ENCODE measurements around the gene SUN1. TPM values are rescaled to one million over a fixed set of nuclear protein-coding genes. Genes with fewer than 3 reads are reported as not detected.

SUN1 gene
- total and polyA plus RNA-seq, 9 of the 15 experiments (the other 6 are each of a cell fraction or from before 2014, with no cell fraction given) = 36.8 to 132 (median 62.3) TPM

- no peak overlapping the region for H3K27ac ChIP-seq (ENCODE audit: extremely low read depth, low read depth, low read length)
- H4K20me1 ChIP-seq (replicated peaks; ENCODE audit: control insufficient read depth, insufficient read depth, low read length) = 0 out of 2 replicates have a peak, but pooled peaks cover 3% of the 10 kb centered on the region
- no peak overlapping the region for H2AFZ ChIP-seq (ENCODE audit: low read depth, low read length)
- FAIRE-seq (no peak), ATAC-seq (no peak), DNase-seq (ENCODE audit: extremely low read depth in 1 of 4, low spot score in 3 of 4) (no peak)
- H3K4me1 ChIP-seq (replicated peaks in 1 of 2; ENCODE audit: control insufficient read depth in 2 of 2, insufficient read depth in 2 of 2, low read length in 2 of 2) = peaks cover 9 to 22% of the 10 kb centered on the region in 2 experiments; a peak in 4 of 5 replicates
- peaks cover 4% of the 10 kb centered on the region for H3K9me1 ChIP-seq (ENCODE audit: control insufficient read depth, insufficient read depth, low read length)
- H3K9ac ChIP-seq (ENCODE audit: insufficient read depth in 1 of 2, low read depth in 2 of 2, low read length in 2 of 2) = no peak overlapping the region
- no TSS peak for BruUV-seq (replicated peaks)
- H3K9me3 ChIP-seq (replicated peaks; ENCODE audit: control insufficient read depth, insufficient read depth, low read depth, low read length) = no peaks in the 10 kb centered on the region
- WGBS (ENCODE audit: insufficient coverage, low coverage, missing lambda C conversion rate) = 97% methylated on average over 31 of the region's 32 CpGs
- TF ChIP-seq MCM7 (IDR thresholded peaks at IDR 0.05) (no peak), U2AF1 (optimal IDR thresholded peaks at IDR 0.05; ENCODE audit: low read depth, low read length) (no peak), ZNF707 (CRISPR knock-in tag; conservative IDR thresholded peaks at IDR 0.05) (no peak), KLF6 (CRISPR knock-in tag; IDR thresholded peaks at IDR 0.05; ENCODE audit: borderline replicate concordance) (no peak), ZNF778 (CRISPR knock-in tag; IDR thresholded peaks at IDR 0.05) (no peak), ZFP1 (CRISPR knock-in tag; IDR thresholded peaks at IDR 0.05) (no peak), CREB1 (IDR thresholded peaks at IDR 0.05) (no peak), CREB1 (CRISPR knock-in tag; IDR thresholded peaks at IDR 0.05) (no peak), HMGXB4 (CRISPR knock-in tag; IDR thresholded peaks at IDR 0.05) (no peak), ATF1 (CRISPR knock-in tag; IDR thresholded peaks at IDR 0.05) (no peak), ATF1 (tag; IDR thresholded peaks at IDR 0.05) (no peak), CREBBP (IDR thresholded peaks at IDR 0.05; ENCODE audit: low read depth, low read length) (no peak), ZC3H8 (IDR thresholded peaks at IDR 0.05) (no peak), KDM4B (IDR thresholded peaks at IDR 0.05; ENCODE audit: borderline replicate concordance in 2 of 2, low read depth in 1 of 2) (no peak), MEIS2 (IDR thresholded peaks at IDR 0.05; ENCODE audit: partially characterized antibody) (no peak)
- CTCF ChIA-PET (ENCODE audit: low intra/inter-chr PET ratio) = no interaction called here
- H3K4me2 ChIP-seq (ENCODE audit: insufficient read depth, low read length) = no peak overlapping the region
- POLR2A ChIA-PET = no interaction called here
- no peaks in the 10 kb centered on the region for H3K27me3 ChIP-seq (ENCODE audit: control insufficient read depth in 2 of 2, insufficient read depth in 2 of 2, low read length in 2 of 2)
- H3K4me3 ChIP-seq = no peak overlapping the region
- in situ Hi-C loops (cut with MboI) = no loop called here
- H3K36me3 ChIP-seq (ENCODE audit: control insufficient read depth, insufficient read depth, low read length) = peaks cover 91% of the 10 kb centered on the region
- H3K79me2 ChIP-seq (ENCODE audit: control insufficient read depth, insufficient read depth, low read length) = no peaks in the 10 kb centered on the region
- intact Hi-C loops (cut with micrococcal nuclease) = no loop called here
Observed at GRCh38 chr7:854118-854775, 22.0 kb downstream of the SUN1 start.
